Measurements from ENCODE around the gene MICALL2.
A peak's percentile ranks its signal among the peaks of the same experiment; 100 is the strongest.

MICALL2 gene

DNA sequence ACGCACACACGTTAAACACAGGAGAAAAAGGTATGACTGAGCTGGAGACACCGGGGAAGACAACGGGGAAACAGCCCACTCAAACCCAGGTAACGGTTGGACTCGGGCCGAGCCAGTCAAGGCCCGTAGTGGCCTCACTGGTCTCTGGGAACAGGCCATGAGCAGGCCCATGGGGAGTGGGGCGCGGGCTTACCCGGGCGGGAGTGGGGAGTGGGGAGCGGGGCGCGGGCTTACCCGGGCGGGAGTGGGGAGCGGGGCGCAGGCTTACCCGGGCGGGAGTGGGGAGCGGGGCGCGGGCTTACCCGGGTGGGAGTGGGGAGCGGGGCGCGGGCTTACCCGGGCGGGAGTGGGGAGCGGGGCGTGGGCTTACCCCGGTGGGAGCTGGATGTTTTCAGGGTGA lies 33.4 kb upstream of the MICALL2 start:
- no peak for DNase-seq

DNA sequence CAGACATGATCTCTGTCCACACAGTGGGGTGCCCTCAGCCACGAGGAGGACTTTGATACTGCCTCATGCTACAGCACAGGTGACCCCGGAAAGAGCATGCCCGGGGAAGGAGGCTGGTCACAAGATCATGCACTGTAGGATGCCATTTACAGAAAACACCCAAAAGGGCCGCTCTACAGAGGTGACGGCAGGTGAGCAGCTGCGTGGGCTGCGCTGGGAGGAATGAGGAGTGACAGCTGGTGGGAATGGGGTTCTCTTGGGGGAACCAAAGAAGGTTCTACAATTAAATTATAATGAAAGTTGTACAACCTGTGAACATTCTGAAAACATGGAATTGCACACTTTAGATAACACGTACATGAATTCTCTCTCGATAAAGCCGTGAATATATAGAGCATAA lies 33.0 kb upstream of the MICALL2 start:
- DNase-seq = no peak

DNA sequence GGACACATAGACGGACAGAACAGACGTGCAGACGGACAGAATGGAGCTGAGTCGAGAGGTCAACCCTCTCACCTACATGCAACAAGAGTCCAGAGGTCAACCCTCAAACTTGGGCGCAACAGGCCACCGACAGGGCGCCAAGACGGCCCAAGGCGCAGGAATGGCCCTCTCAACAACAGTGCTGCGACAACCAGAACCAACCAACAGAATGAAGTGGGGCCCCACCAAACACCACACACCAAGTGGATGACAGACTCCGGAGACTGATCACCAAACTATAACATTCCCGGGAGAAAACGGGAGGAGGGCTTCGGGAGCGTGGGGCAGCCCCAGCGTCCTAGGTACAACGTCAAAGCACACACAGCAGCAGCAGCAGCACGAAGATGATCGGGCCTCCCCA lies 31.6 kb upstream of the MICALL2 start:
- DNase-seq = no peak

DNA sequence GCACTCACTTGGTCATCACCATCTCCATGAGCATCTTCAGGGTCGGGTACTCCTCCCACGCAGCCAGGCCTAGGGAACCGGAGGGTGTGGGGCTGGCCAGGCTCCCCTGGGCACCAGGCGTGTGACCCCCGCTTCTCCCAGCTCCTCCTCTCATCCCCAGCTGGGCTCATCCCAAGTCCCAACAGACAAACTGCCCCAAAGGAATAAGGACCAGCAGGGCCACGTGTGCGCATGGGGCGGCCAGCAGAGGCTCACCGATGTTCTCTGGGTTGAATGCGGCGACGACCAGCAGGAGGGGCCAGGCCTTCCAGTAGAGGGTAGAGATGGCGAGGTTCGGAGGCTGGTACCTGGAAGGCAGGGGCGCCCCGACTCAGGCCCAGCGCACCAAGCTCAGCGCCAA lies 30.1 kb upstream of the MICALL2 start:
- DNase-seq = no peak

DNA sequence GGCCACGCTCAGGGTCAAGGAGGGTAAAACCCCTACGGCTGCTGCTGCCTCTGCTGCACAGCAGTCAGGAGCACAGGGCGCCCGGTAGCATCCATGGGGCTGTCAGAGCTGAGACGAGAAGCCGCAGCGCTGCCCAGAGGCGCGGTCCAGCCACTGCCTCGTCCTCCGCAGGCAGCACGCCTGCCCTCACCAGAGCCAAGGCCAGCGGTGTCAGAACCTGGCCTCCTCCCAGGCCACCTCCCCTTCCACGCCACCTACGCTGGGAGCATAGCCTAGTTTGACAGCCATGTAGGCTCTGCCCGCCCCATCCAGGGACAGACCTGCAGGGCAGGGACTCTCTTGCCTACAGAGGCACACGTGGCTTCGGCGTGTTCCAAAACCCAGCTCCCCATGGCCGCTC lies 28.7 kb upstream of the MICALL2 start:
- no peak for DNase-seq

DNA sequence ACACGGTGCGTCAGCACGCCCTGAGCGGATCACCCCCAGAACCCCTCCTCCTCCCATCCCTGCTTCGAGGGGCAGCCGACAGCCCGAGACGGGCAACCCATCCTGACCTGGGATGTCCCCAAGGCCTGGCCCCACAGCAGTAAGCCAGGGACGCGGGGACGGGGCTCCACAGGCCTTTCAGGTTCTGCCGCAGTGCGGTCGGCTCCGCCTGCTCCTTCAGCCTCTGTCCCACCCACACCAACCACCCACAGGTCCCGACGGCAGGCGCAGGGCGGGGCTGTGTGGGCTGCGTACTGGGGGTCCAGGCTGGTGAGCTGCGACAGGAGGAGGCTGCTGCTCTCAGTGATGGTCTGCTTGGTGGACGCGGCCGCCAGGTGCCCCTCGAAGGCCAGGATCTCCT lies 28.2 kb upstream of the MICALL2 start:
- no peak for DNase-seq

DNA sequence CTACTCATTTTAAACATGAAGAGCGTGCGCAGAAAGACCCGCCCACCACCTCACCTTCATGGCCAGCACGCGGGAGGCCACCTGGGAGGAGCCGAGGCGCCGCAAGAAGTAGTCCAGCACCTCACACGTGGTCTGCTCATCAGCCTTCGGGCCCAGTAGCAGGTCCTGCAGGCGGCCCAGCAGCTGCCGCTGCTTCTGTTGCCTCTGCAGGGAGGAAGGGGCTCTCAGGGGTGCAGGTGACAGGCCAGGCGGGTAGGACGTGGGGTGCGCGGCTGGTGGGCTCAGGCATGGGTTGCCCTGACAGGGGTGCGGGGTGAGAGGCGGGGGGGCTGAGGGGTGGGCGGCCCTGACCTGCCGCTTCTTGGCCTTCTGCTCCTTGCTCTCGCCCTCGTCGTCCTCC lies 27.3 kb upstream of the MICALL2 start:
- DNase-seq = no peak

DNA sequence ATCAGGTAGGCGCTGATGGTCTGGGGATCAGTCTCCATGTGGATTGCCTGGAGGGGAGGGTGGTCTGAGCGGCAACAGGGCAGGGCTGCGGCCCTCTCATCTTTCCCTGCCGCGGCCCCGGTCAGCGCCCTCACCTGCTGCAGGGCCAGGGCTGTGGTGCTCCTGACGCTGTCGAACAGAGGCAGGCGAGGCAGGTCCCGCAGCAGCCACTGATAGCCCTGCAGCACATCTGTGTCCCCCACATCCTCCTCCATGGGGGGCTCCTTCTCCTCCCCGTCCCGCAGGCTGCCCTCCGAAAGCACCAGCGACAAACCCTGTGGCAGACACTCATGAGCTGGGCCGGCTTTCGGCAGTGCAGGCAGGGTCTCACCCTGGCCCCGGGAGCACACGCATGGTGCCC lies 25.9 kb upstream of the MICALL2 start:
- no peak for DNase-seq

DNA sequence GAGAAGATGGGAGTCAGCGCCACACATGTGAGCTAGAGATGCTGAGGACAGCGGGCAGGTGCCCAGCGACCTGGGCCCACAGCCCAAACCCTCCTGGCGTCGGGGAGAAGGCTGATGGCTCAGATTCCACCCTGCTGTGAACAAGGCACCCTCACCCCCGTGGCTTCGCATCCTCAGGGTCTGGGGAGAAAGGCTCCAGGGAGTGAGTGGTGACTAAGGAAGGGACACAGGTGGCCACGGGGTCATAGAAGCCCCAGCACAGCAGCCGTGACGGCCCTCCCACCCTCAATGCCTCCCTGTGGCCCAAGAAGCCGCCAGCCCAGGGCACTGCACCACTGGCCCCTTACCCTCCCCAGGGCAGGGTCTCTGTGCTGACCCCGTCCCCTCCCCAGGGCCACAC lies 25.3 kb upstream of the MICALL2 start:
- DNase-seq = no peak

DNA sequence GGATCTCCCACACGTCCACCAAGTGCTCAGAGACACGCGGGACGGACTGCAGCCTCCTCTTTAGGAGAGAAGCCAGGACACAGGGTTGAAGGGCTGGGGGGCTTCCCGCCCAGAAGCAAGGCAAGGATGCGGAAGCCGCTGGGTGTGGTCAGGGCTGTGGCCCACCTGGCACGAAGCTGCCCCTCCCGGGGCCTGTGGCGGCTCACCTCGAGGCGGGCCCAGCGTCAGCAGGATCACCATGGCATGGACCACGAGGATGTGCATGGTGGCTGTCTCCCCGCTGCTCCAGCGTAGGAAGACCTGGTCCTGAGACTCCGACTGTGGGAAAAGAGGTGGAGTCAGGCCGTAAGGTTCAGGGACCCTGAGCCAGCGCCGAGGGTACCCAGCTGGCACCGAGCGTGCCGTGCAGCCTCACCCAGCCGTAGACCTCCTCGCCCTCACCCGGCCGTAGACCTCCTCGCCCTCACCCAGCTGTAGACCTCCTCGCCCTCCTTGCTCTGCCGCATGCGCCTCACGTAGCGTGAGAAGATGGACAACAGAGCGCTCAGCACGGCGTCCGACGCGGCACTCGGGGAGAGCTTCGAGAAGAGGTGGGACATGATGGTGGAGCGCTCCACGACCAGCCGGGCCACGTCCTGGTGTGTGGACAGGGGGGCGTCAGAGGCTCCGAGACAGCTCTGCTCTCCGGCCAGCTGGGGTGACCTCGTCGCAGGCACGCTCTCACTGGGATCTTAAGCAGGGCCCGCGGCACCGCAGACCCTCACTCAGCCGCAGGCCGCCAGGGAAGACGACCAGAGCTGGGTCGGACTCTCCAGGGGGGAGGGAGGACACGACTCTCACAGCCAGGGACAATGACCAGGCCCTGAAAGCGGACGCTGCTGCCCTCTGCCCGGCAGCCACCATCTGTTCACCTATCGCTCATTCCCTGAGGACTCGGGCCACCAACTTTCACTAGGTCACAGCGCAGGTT lies 24.6 kb upstream of the MICALL2 start:
- no peak for DNase-seq

DNA sequence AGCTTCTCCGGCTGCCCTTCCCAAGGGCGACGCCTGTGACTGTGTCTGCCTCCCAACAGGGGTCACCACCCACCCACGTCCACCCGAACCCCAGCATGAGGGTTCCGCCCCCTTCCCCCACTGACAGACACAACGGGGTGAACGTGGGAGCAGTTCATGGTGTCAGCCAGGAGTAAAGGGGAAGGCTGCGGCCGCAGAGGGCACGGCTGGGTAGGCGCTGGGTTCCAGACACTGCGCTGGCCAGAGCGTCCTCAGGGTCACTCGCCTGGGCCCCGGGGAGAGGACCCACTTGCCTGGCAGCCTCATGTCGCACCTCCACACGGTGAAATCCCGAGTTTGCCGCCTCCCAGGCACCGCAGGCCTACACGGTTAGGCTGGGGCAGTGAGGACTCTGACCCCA lies 23.8 kb upstream of the MICALL2 start:
- no peak for DNase-seq

DNA sequence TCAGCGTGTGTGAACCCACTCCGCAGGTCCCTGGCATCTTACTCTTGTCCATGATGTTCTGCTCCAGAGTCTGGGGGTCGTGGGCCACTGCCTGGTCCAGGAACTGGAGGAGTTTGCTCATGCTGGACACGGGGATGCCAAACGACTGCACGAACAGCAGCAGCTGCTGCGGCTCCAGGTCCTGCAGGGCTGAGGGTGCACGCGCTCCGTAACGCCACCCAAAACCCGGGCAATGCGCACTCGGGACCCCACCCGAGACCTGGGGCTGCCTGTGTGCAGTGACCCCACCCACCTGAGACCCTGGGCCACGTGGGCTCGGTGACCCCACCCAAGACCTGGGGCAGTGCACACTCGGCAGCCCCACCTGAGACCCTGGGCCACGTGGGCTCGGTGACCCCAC lies 22.0 kb upstream of the MICALL2 start:
- no peak for DNase-seq

DNA sequence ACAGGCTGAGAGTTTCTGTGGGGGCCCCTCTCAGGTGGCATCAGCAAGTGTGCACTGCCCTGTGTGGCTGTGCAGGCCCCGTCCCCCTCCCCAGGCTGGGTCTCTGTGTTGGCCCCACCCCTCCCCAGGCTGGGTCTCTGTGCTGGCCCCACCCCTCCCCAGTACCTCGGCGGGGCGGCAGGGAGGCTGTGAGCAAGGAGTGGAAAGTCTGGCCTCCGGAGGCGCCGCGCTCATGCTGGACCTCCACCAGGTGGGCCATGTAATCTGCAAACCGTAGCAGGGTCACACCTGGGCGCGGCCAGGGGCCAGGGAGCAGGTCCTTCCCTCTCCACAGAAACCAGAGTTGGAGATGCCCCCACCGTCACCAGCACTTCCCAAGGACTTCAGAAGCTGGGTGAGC lies 21.4 kb upstream of the MICALL2 start:
- DNase-seq = no peak

DNA sequence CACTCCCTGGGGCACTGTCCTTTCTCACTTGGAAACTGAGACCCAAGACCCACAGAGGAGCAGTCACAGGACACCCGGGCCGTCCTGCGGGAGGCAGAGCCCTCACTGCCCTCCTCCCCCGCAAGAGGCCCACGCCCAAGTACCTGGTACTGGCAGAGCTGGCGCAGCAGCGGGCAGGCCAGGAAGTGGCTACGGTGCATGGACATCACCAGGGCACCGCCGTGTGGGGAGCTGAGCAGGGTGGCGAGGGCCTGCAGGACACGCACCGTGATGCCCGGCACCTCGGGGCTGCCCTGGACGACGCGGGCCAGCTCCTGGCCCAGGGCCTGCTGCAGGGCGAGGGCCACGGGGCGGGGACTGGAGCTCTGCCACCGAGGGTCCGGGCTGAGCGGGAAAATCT lies 20.0 kb upstream of the MICALL2 start:
- no peak for DNase-seq

DNA sequence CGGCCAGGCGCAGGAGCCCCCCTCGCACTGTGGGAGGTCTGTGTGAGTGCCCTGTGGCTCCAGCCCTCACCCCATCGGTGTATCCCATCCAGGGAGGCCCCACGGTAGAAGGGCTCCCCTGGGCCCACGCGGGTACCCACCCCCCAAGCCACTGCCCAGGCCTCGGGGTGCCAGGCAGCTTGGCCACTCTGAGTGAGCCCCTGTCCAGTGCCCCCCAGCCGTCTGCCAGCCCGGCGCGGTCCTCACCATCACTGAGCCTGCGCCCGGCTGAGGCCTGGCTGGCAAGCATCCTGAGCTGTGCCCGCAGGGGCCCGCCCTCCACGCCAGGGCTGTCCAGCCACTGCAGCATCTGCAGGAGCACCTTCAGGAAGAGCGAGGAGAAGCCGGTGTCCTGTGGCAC lies 19.2 kb upstream of the MICALL2 start:
- DNase-seq = no peak

DNA sequence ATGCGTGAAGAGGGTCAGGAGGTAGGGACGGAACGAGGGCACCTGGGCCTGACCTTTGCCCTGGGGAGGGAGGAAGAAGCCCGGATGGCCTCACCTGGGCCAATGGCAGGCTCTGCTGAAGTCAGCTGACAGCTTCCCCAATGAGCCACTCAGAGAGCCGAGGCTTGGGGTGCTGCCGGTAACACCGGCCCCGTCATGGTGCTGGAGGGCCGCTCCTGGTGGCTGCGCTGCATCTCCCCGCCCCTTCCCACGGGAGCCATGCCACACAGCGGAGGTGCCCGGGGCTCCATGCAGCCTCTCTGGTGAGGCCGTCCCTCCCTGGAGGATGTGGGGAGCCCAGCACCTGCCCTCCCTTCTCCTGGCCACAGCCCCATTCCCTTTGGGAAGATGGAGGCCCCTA lies 17.6 kb upstream of the MICALL2 start:
- no peak for DNase-seq

DNA sequence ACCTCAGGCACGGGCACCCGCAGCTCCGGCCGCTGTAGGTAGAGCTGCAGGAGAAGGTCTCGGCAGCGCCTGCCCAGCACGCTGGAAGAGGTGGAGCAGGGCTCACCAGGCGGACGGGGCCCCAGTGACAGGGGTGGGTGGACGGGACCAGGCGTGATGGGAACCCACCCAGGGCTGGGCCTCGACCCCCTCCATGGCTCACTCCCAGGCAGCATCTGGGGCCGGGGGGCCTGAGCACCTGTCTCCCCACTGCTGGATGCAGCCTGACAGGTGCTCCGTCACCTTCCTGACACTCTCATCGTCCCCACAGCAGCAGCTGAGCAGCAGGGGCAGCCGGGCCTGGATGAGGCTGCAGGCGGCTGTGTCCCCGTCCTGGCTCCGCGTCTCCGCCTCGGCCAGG lies 16.7 kb upstream of the MICALL2 start:
- no peak for DNase-seq

DNA sequence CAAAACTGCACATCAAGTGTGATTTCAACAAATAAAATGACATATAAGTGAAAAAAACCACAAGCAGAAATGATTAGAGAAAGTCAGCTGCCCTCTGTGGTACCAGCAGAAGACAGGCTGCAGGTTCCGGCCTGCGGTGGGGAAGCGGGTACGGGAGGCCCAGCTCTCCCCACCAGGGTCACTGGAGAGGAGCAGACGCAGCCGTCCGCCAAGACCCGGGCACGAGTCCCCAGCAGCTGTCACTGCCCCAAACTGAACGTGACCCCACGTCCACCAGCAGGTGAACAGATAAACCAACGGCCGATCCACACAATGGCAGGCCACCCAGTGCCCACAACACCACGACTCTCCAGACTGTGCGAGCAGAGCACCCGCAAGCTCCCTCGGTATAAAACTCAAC lies 16.1 kb upstream of the MICALL2 start:
- DNase-seq = no peak

DNA sequence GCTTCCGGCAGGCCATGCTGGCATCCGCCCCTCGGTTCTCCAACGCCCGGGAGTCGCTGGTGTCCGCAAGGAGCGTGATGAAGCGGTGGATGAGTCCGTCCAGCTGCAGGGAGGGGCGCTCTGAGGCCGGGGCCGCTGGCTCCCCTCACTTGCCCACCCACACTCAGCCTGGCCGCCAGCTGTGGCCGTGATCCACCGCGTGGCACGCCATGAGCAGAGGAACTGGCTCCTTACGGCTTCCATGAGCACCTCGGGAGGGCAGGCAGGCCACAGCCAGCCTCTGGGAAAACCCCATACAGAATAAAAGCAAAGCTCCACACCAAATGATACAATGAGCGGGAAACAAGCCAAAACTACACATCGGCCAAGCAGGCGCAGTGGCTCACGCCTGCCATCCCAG lies 15.5 kb upstream of the MICALL2 start:
- DNase-seq = no peak

DNA sequence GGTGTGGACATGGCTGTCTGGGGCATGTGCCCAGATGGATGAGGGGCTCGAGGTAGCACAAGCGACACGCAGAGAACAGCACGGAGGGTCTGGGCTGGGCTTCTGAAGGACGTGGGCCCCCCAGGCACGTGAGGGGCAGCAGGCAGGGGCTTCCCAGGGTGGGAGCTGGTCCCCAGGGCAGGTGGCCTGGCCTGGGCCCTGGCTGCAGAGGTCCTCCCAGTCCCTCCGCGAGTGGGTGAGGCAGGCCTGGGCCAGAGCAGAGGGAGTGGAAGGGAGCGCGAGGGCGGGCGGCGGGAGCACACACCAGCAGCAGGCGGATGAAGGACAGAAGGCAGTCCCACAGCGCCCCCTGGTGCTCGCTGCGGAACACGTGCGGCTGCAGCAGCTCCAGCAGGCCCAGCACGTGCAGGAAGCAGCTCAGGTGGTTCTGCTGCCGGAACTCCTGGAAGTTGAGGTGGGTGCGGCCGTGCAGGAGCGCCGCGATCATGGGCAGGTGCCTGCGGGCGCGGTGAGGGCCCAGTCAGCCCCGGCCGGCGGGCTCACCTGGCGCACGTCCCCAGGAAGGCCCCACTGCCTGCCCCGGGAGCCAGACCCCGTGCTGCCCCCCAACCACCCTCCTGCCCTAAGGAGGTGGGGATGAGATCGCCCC lies 14.7 kb upstream of the MICALL2 start:
- peak; percentile 87 for DNase-seq

DNA sequence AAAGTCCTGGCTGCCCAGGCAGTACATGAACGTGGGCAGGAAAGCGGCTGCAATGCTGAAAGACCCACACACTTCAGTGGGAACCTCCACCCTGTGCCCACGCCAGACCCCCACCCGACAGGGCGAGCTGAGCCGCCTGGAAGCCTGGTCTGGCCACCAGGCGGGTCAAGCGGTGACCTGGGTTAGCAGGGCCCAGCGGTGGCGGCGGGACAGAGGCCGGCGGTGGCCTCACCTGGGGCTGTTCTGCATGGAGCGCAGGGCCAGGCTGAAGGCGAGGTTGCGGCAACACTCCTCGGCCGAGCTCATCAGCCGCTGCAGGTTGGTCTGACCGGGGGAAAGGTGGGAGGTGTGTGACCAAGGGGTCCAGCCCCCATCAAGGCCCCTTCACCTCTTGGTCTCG lies 11.6 kb upstream of the MICALL2 start:
- no peak for DNase-seq

DNA sequence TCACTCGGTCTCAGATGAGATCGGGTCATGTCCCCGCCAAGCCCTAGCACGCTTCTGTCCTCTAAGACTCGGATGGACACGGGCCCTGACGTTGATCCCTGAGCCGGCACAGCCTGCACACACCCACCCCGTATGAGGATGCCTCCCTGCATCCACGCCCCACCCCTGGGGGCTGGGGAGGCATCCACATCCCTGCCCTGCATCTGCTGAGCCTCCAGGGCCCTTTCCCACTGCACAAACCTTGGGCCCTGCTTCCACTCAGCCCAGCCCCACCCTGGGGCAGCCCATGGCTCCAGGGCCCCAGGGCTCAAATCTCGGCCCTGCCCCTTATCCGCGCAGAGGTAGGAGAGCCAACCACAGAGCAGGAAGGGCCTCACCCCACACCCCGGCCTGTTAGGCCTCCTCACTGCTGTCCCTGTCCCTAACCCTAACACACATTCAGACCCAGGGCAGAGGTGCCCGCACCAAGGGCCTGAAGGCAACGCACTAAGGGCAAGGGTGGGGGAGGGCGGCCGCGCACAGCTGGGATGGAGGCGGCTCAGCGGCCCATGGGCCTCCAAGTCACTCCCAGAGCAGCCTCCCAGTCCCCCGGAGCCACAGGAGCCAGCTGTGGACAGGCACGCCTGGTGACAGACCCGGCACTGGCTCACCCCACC lies 9.5 kb upstream of the MICALL2 start:
- no peak for DNase-seq

DNA sequence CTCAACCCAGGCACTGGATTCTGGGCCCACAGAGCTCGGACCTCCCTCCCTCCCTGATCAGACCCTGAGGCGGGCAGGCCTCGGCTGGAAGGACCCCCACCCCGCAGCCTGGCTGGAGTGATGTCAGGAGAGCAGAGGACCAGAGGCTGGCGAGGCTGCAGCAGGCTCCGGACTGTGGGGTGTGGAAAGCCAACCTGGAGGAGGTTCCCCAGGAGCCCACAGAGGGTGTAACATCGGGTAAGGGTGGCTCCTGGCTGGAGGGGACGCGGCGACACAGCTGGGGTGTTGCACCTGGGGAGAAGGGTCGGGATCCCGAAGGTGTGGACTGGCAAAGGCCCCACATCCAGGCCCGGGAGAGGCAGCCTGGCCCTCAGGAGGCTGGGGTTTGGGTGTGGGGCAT lies 8.9 kb upstream of the MICALL2 start:
- no peak for DNase-seq
